Neuron (in vitro differentiated cells): ENCODE results near the gene SEPSECS.

Experiments
- H2AFZ ChIP-seq: one replicate; pipeline ENCODE4 v1.6.1; 2013; ENCODE audit warnings: low read depth, mild to moderate bottlenecking, inconsistent platforms, low read length, moderate library complexity
- H3K27me3 ChIP-seq: one replicate; pipeline ENCODE4 v1.6.1; 2013; ENCODE audit warnings: low read length; ENCODE audit not compliant: insufficient read depth
- H3K36me3 ChIP-seq: one replicate; pipeline ENCODE4 v1.6.1; 2013; ENCODE audit warnings: low read length; ENCODE audit not compliant: insufficient read depth
- H3K4me1 ChIP-seq: one replicate; pipeline ENCODE4 v1.6.1; 2013; ENCODE audit warnings: low read length; ENCODE audit not compliant: insufficient read depth
- H3K4me3 ChIP-seq: 2 replicates; pipeline ENCODE4 v1.5.1; 2013; ENCODE audit warnings: mild to moderate bottlenecking, low read length, moderate library complexity
- H3K9me3 ChIP-seq: one replicate; pipeline ENCODE4 v1.6.1; 2013; ENCODE audit warnings: low read length

SEPSECS gene

DNA sequence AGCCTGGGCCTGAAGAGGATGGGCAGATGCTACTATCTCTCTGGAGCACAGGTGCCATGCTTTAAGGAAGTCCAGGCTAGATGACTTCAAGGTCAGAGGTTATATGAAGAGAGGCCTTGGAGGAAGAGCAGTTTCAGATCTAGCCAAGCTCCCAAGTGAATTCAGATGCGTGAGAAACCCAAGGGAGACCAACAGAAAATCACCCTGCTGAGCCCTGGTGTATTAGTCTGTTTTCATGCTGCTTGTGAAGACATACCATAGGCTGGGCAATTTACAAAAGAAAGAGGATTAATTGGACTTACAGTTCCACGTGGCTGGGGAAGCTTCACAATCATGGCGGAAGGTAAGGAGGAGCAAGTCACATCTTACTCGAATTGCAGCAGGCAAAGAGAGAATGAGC is 81.7 kb downstream of the SEPSECS start:
- Histone ChIP-seq H2AFZ (no peak overlapping the region), H3K4me3 (no peak overlapping the region), H3K9me3 (no peaks in the 10 kb centered on the region), H3K4me1 (peaks cover 6% of the 10 kb centered on the region), H3K27me3 (no peaks in the 10 kb centered on the region), H3K36me3 (no peaks in the 10 kb centered on the region)

- no peak overlapping the region for H2AFZ ChIP-seq
- no peaks in the 10 kb centered on the region for H3K36me3 ChIP-seq
- no peak overlapping the region for H3K4me3 ChIP-seq
- no peaks in the 10 kb centered on the region for H3K27me3 ChIP-seq
- peaks cover 6% of the 10 kb centered on the region for H3K4me1 ChIP-seq
- H3K9me3 ChIP-seq = no peaks in the 10 kb centered on the region
Measured at GRCh38 chr4:25076625-25077398, 83.4 kb downstream of the SEPSECS start.

- Histone ChIP-seq H3K4me3 (no peak overlapping the region), H3K27me3 (no peaks in the 10 kb centered on the region), H3K36me3 (no peaks in the 10 kb centered on the region), H3K9me3 (no peaks in the 10 kb centered on the region), H2AFZ (no peak overlapping the region), H3K4me1 (peaks cover 6% of the 10 kb centered on the region)
Measured at GRCh38 chr4:25075851-25076250, 84.4 kb downstream of the SEPSECS start.

GRCh38 chr4:25075129-25075528 is 85.1 kb downstream of the SEPSECS start:
- H3K4me3 ChIP-seq = no peak overlapping the region
- H3K36me3 ChIP-seq = no peaks in the 10 kb centered on the region
- no peak overlapping the region for H2AFZ ChIP-seq
- no peaks in the 10 kb centered on the region for H3K27me3 ChIP-seq
- H3K9me3 ChIP-seq = no peaks in the 10 kb centered on the region
- H3K4me1 ChIP-seq = peaks cover 6% of the 10 kb centered on the region

GRCh38 chr4:25070545-25070944 is 89.7 kb downstream of the SEPSECS start:
- Histone ChIP-seq H3K27me3 (no peaks in the 10 kb centered on the region), H3K4me3 (no peak overlapping the region), H3K9me3 (no peaks in the 10 kb centered on the region), H3K36me3 (no peaks in the 10 kb centered on the region), H3K4me1 (peaks cover 2% of the 10 kb centered on the region), H2AFZ (no peak overlapping the region)
